H9 (cell line): Measurements from ENCODE around the gene HOXC10. TPM values are rescaled to one million over a fixed set of nuclear protein-coding genes. Genes with fewer than 3 reads are reported as not detected.
A peak's percentile ranks its signal among the peaks of the same experiment; 100 is the strongest.

Experiments used
- DNase-seq: peaks from one replicate; pipeline ENCODE4 v3.0.0-alpha.2; 2017
- H2AFZ ChIP-seq: one replicate; pipeline ENCODE4 v1.6.1; 2013; ENCODE audit warnings: mild to moderate bottlenecking, low read length, control low read depth, moderate library complexity
- H2AK5ac ChIP-seq: 2 replicates; pipeline ENCODE4 v1.6.1; 2013; ENCODE audit warnings: low read length, control low read depth, mixed read lengths; ENCODE audit not compliant: insufficient read length
- H2BK120ac ChIP-seq: one replicate; pipeline ENCODE4 v1.6.1; 2013; ENCODE audit warnings: low read depth, mild to moderate bottlenecking, low read length, control low read depth, inconsistent platforms; ENCODE audit not compliant: poor library complexity, severe bottlenecking
- H2BK12ac ChIP-seq: 2 replicates; pipeline ENCODE4 v1.6.1; 2013; ENCODE audit warnings: low read length, control low read depth, mixed read lengths, low read depth; ENCODE audit not compliant: insufficient read length
- H2BK15ac ChIP-seq: 2 replicates; pipeline ENCODE4 v1.6.1; 2013; ENCODE audit warnings: low read depth, low read length, control low read depth
- H2BK20ac ChIP-seq: one replicate; pipeline ENCODE4 v1.6.1; 2013; ENCODE audit warnings: low read depth, mild to moderate bottlenecking, low read length, control low read depth, inconsistent platforms; ENCODE audit not compliant: poor library complexity, severe bottlenecking
- H2BK5ac ChIP-seq: 2 replicates; pipeline ENCODE4 v1.6.1; 2013; ENCODE audit warnings: low read length, control low read depth, mixed read lengths; ENCODE audit not compliant: insufficient read length
- H3K14ac ChIP-seq: 2 replicates; pipeline ENCODE4 v1.6.1; 2013; ENCODE audit warnings: low read length, control low read depth; ENCODE audit not compliant: insufficient read depth
- H3K18ac ChIP-seq: 2 replicates; pipeline ENCODE4 v1.6.1; 2013; ENCODE audit warnings: low read depth, mild to moderate bottlenecking, mixed read lengths, low read length, control low read depth; ENCODE audit not compliant: insufficient read length
- H3K23ac ChIP-seq: 2 replicates; pipeline ENCODE4 v1.6.1; 2013; ENCODE audit warnings: low read length, control low read depth, mixed read lengths, low read depth; ENCODE audit not compliant: insufficient read length
- H3K23me2 ChIP-seq: 2 replicates; pipeline ENCODE4 v1.6.1; 2013; ENCODE audit warnings: low read depth, mild to moderate bottlenecking, mixed read lengths, low read length, control low read depth; ENCODE audit not compliant: insufficient read length, poor library complexity, severe bottlenecking
- H3K27ac ChIP-seq: 2 replicates; pipeline ENCODE4 v1.5.1; 2013; ENCODE audit warnings: low read length, control low read depth, mixed read lengths, low read depth; ENCODE audit not compliant: insufficient read length
- H3K27me3 ChIP-seq: 2 replicates; pipeline ENCODE4 v1.6.1; 2013; ENCODE audit warnings: low read length, control low read depth, inconsistent platforms; ENCODE audit not compliant: insufficient read depth
- H3K4ac ChIP-seq: 2 replicates; pipeline ENCODE4 v1.6.1; 2013; ENCODE audit warnings: low read depth, mild to moderate bottlenecking, control low read depth, inconsistent platforms, low read length, moderate library complexity
- H3K4me1 ChIP-seq: 2 replicates; pipeline ENCODE4 v1.6.1; 2013; ENCODE audit warnings: low read length, control low read depth, inconsistent platforms; ENCODE audit not compliant: insufficient read depth
- H3K4me2 ChIP-seq: 2 replicates; pipeline ENCODE4 v1.6.1; 2013; ENCODE audit warnings: low read length, control low read depth, mixed read lengths; ENCODE audit not compliant: insufficient read length, insufficient read depth
- H3K56ac ChIP-seq: 2 replicates; pipeline ENCODE4 v1.6.1; 2013; ENCODE audit warnings: low read depth, mild to moderate bottlenecking, mixed read lengths, low read length, control low read depth; ENCODE audit not compliant: insufficient read length
- H3K79me1 ChIP-seq: 2 replicates; pipeline ENCODE4 v1.6.1; 2013; ENCODE audit warnings: low read depth, mild to moderate bottlenecking, moderate library complexity, low read length, control low read depth, inconsistent platforms; ENCODE audit not compliant: insufficient read depth, poor library complexity, severe bottlenecking
- H3K79me2 ChIP-seq: 2 replicates; pipeline ENCODE4 v1.6.1; 2013; ENCODE audit warnings: low read length, control low read depth, inconsistent platforms; ENCODE audit not compliant: insufficient read depth
- H3K9ac ChIP-seq: 2 replicates; pipeline ENCODE4 v1.6.1; 2013; ENCODE audit warnings: low read length, control low read depth, mixed read lengths; ENCODE audit not compliant: insufficient read length; ENCODE audit errors: extremely low read depth
- H3K9me3 ChIP-seq: one replicate; pipeline ENCODE4 v1.6.1; 2013; ENCODE audit warnings: low read depth, low read length, inconsistent platforms; ENCODE audit not compliant: control insufficient read depth
- H3T11ph ChIP-seq: one replicate; pipeline ENCODE4 v1.6.1; 2013; ENCODE audit warnings: mild to moderate bottlenecking, low read length, control low read depth, inconsistent platforms
- H4K20me1 ChIP-seq: one replicate; pipeline ENCODE4 v1.6.1; 2013; ENCODE audit not compliant: control insufficient read depth, insufficient read length, insufficient read depth
- H4K5ac ChIP-seq: 2 replicates; pipeline ENCODE4 v1.6.1; 2013; ENCODE audit warnings: low read depth, mild to moderate bottlenecking, mixed read lengths, low read length, control low read depth; ENCODE audit not compliant: insufficient read length
- H4K8ac ChIP-seq: replicated peaks from 2 replicates; pipeline ENCODE4 v1.6.1; 2013; ENCODE audit warnings: low read length, control low read depth, mixed read lengths, low read depth; ENCODE audit not compliant: insufficient read length
- H4K91ac ChIP-seq: 2 replicates; pipeline ENCODE4 v1.6.1; 2013; ENCODE audit warnings: low read depth, mild to moderate bottlenecking, moderate library complexity, mixed read lengths, low read length, control low read depth; ENCODE audit not compliant: insufficient read length
- H3K27ac Mint-ChIP-seq, 3 experiments: 2 replicates in 2 of 3; 3 replicates in 1 of 3; pipeline ENCODE4 v1.8.0; 2020 to 2021; ENCODE audit warnings: mixed read lengths in 3 of 3, mild to moderate bottlenecking in 1 of 3, moderate library complexity in 1 of 3
- H3K27me3 Mint-ChIP-seq: 2 replicates; pipeline ENCODE4 v1.8.0; 2021; ENCODE audit warnings: low read depth, mild to moderate bottlenecking, moderate library complexity, mixed read lengths
- H3K36me3 Mint-ChIP-seq, 3 experiments: 2 replicates in 2 of 3; 3 replicates in 1 of 3; pipeline ENCODE4 v1.8.0; 2020 to 2021; ENCODE audit warnings: low read depth in 3 of 3, mixed read lengths in 3 of 3; ENCODE audit not compliant: insufficient read depth in 1 of 3
- H3K4me1 Mint-ChIP-seq, 2 experiments: 2 replicates each; pipeline ENCODE4 v1.8.0; 2020; ENCODE audit warnings: mixed read lengths in 2 of 2
- H3K4me3 Mint-ChIP-seq, 2 experiments: 2 replicates in 1 of 2; 3 replicates in 1 of 2; pipeline ENCODE4 v1.8.0; 2020 to 2021; ENCODE audit warnings: mild to moderate bottlenecking in 2 of 2, mixed read lengths in 2 of 2, moderate library complexity in 1 of 2
- H3K9me3 Mint-ChIP-seq, 2 experiments: 2 replicates in 1 of 2; 3 replicates in 1 of 2; pipeline ENCODE4 v1.8.0; 2020; ENCODE audit warnings: mild to moderate bottlenecking in 2 of 2, mixed read lengths in 2 of 2, moderate library complexity in 1 of 2
- WGBS: extraction: QIAGEN DNeasy Blood & Tissue Kit; methylation state at CpG from one replicate; pipeline ENCODE4 v1.1.7; 2013; ENCODE audit warnings: missing lambda C conversion rate, low lambda C conversion rate, mixed read lengths; ENCODE audit not compliant: insufficient read length; ENCODE audit errors: extremely low coverage; 5-methylcytosine and 5-hydroxymethylcytosine counted together
- total RNA-seq: library from RNA; stranded (reverse); gene quantifications from 2 replicates; pipeline ENCODE4 v1.2.1, GENCODE V29; 2021
- TF ChIP-seq, protein P1 (sequence below): fragments of 200-600 bp; sonication (generic); conservative IDR thresholded peaks from 3 replicates; pipeline ENCODE4 v1.8.0; 2021; ENCODE audit warnings: antibody characterized with exemption, mild to moderate bottlenecking

Gene HOXC10
- total RNA-seq, 1 experiment from 2014 or later = not detected

GRCh38 chr12:53956251-53956887 lies 28.6 kb upstream of the HOXC10 start:
- H3K9me3 Mint-ChIP-seq = peaks cover 0 to 3% of the 10 kb centered on the region in 2 experiments; a peak in 2 of 5 replicates
- Histone ChIP-seq H3K79me1 (no peaks in the 10 kb centered on the region), H3K4me2 (no peak overlapping the region), H4K8ac (no peak overlapping the region), H2BK20ac (no peak overlapping the region), H3K27me3 (peaks cover 99% of the 10 kb centered on the region), H2BK12ac (no peak overlapping the region), H3K27ac (no peak overlapping the region), H4K91ac (no peak overlapping the region), H3K14ac (no peak overlapping the region), H3K18ac (no peak overlapping the region), H3K9ac (no peak overlapping the region), H3K79me2 (no peaks in the 10 kb centered on the region), H2AK5ac (no peak overlapping the region), H2BK120ac (no peak overlapping the region), H2AFZ (no peak overlapping the region), H3K23ac (no peak overlapping the region), H3K56ac (no peak overlapping the region), H3K4me1 (no peaks in the 10 kb centered on the region), H2BK15ac (no peak overlapping the region), H4K5ac (no peak overlapping the region), H3K9me3 (no peaks in the 10 kb centered on the region), H3T11ph (no peak overlapping the region), H2BK5ac (no peak overlapping the region), H3K23me2 (no peaks in the 10 kb centered on the region), H3K4ac (no peak overlapping the region), H4K20me1 (no peaks in the 10 kb centered on the region)
- TF ChIP-seq, protein P1, sequence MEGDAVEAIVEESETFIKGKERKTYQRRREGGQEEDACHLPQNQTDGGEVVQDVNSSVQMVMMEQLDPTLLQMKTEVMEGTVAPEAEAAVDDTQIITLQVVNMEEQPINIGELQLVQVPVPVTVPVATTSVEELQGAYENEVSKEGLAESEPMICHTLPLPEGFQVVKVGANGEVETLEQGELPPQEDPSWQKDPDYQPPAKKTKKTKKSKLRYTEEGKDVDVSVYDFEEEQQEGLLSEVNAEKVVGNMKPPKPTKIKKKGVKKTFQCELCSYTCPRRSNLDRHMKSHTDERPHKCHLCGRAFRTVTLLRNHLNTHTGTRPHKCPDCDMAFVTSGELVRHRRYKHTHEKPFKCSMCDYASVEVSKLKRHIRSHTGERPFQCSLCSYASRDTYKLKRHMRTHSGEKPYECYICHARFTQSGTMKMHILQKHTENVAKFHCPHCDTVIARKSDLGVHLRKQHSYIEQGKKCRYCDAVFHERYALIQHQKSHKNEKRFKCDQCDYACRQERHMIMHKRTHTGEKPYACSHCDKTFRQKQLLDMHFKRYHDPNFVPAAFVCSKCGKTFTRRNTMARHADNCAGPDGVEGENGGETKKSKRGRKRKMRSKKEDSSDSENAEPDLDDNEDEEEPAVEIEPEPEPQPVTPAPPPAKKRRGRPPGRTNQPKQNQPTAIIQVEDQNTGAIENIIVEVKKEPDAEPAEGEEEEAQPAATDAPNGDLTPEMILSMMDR = no peak
- H3K4me3 Mint-ChIP-seq = no peak overlapping the region
- H3K27ac Mint-ChIP-seq = peak overlapping the region in 1 of 3 experiments; percentile 42; a peak in 1 of 7 replicates
- no CpG with 5 or more reads among the region's 25 CpGs for WGBS
- no peak for DNase-seq
- H3K4me1 Mint-ChIP-seq = peaks cover 4 to 11% of the 10 kb centered on the region in 2 experiments; a peak in 3 of 4 replicates
- H3K36me3 Mint-ChIP-seq = no peaks in the 10 kb centered on the region; a peak in 2 of 7 replicates
- peaks cover 99% of the 10 kb centered on the region for H3K27me3 Mint-ChIP-seq
